Adrenal gland (tissue), 12 donors: ENCODE data around the gene MRRF. TPM values are rescaled to one million over a fixed set of nuclear protein-coding genes. Genes with fewer than 3 reads are reported as not detected.
A peak's percentile ranks its signal among the peaks of the same experiment; 100 is the strongest.

Source experiments
- DNase-seq, 7 donors: peaks; one replicate each; pipeline ENCODE4 v3.0.0-alpha.2; 2019 to 2020
- H3K27ac ChIP-seq, 5 donors: fragments of 200-600 bp; sonication (generic) in 4 of 5; 1 replicate in 3 of 5; 2 replicates in 2 of 5; pipeline versions ENCODE4 v1.5.1 to v1.8.0; 2016 to 2020; ENCODE audit warnings: mild to moderate bottlenecking in 1 of 5
- H3K27me3 ChIP-seq: fragments of 200-600 bp; 2 replicates; pipeline ENCODE4 v1.8.0; 2021
- H3K36me3 ChIP-seq, 2 donors: fragments of 200-600 bp; replicated peaks in 1 of 2; 1 replicate in 1 of 2; 2 replicates in 1 of 2; pipeline versions ENCODE4 v1.5.1 to v1.8.0; 2018 to 2022
- H3K4me1 ChIP-seq, 2 donors: fragments of 200-600 bp; replicated peaks in 1 of 2; 1 replicate in 1 of 2; 2 replicates in 1 of 2; pipeline versions ENCODE4 v1.5.1 to v1.8.0; 2018 to 2021
- H3K4me3 ChIP-seq, 4 donors: fragments of 200-600 bp; sonication (generic) in 3 of 4; one replicate each; pipeline ENCODE4 v1.5.1; 2016 to 2018
- H3K9me3 ChIP-seq, 3 donors: fragments of 200-600 bp; sonication (generic) in 1 of 3; replicated peaks in 1 of 3; 1 replicate in 2 of 3; 2 replicates in 1 of 3; pipeline versions ENCODE4 v1.5.1 to v1.8.0; 2016 to 2021
- CTCF ChIP-seq, 6 experiments: fragments of 450-650 bp in 4 of 6; fragments of 200-600 bp in 2 of 6; sonication (generic) in 1 of 6; IDR thresholded peaks; 1 replicate in 5 of 6; 2 replicates in 1 of 6; pipeline versions ENCODE4 v1.5.1 to v1.8.0; 2016 to 2021; ENCODE audit warnings: antibody characterized with exemption in 6 of 6, mild to moderate bottlenecking in 2 of 6, moderate library complexity in 1 of 6
- POLR2A ChIP-seq, 2 donors: fragments of 450-650 bp; IDR thresholded peaks; one replicate each; pipeline ENCODE4 v1.6.1; 2017; ENCODE audit warnings: antibody characterized with exemption in 2 of 2, mild to moderate bottlenecking in 2 of 2, moderate library complexity in 1 of 2
- WGBS, 4 donors: extraction: QIAGEN DNeasy Blood & Tissue Kit in 2 of 4; methylation state at CpG; one replicate each; pipeline versions ENCODE4 v1.1.5 to v1.1.7; 2013 to 2017; 5-methylcytosine and 5-hydroxymethylcytosine counted together
- intact Hi-C, 2 donors: fragments of 100-400 bp; cut with DNase I; formaldehyde crosslinking; loops; one replicate each; pipeline versions ENCODE4 v1.14.1 to v1.15.0; 2022 to 2023
- polyA plus RNA-seq, 3 donors: library from polyadenylated mRNA; stranded (reverse); fragments of 200-250 nt in 2 of 3; fragments of 350-450 nt in 1 of 3; fragmentation: Illumina TruSeq in 1 of 3; extraction: RNeasy Lipid Tissue Mini Kit (QIAGEN cat#74804) in 1 of 3; gene quantifications; one replicate each; pipeline ENCODE4 v1.2.3, GENCODE V29; 2013 to 2014
- total RNA-seq, 9 donors: library from RNA; depleted of rRNA in 4 of 9; stranded (reverse); fragments of >200 nt in 4 of 9; fragments of 120-200 nt in 1 of 9; fragmentation: NEBNext Ultra II Directional in 1 of 9; extraction: Animal tissue kit (Norgen Biotek cat#: 25700) in 1 of 9; gene quantifications; one replicate each; pipeline versions ENCODE4 v1.1.0 to v1.2.4, GENCODE V29; 2013 to 2023
- donor health status: healthy with polysubstance abuse.
- donor health status: Bipolar disorder and iron deficiency.
- donor health status: DM: yes; HTN: yes; CAD: no.
- donor health status: DM: no; HTN: no; CAD: no.
- donor health status: DM: no; HTN: no; CAD: no.
- donor health status: DM: yes; HTN: yes; CAD: no.

MRRF gene
- total and polyA plus RNA-seq, 12 donors, result 24.9 to 66.3 (median 35.5) TPM

GRCh38 chr9:122248448-122248865, 16.2 kb upstream of the MRRF start:
- Histone ChIP-seq H3K9me3 (no peaks in the 10 kb centered on the region), H3K4me3 (no peak overlapping the region), H3K4me1 (no peaks in the 10 kb centered on the region), H3K27me3 (no peaks in the 10 kb centered on the region), H3K36me3 (peaks cover 0 to 76% of the 10 kb centered on the region in 2 donors), H3K27ac (no peak overlapping the region)
- TF ChIP-seq POLR2A (IDR thresholded peaks at IDR 0.05) (no peak), CTCF (IDR thresholded peaks at IDR 0.05) (no peak)
- intact Hi-C loops, result no loop called here
- DNase-seq, result no peak
- WGBS, 4 donors, result 84 to 90% (median 87%) methylated on average over 5 of the region's 5 CpGs

- H3K4me1 ChIP-seq, result no peaks in the 10 kb centered on the region
- no peak for DNase-seq
- 87 to 99% (median 91%) methylated on average over 2 of the region's 2 CpGs for WGBS, 4 donors
- H3K27me3 ChIP-seq, result no peaks in the 10 kb centered on the region
- no peak overlapping the region for H3K4me3 ChIP-seq
- peaks cover 0 to 53% of the 10 kb centered on the region in 2 donors for H3K36me3 ChIP-seq
- TF ChIP-seq CTCF (IDR thresholded peaks at IDR 0.05) (no peak), POLR2A (IDR thresholded peaks at IDR 0.05) (no peak)
- H3K27ac ChIP-seq, result no peak overlapping the region
- intact Hi-C loops, result no loop called here
- no peaks in the 10 kb centered on the region for H3K9me3 ChIP-seq
Measured at GRCh38 chr9:122251351-122251750, 13.3 kb upstream of the MRRF start.

GRCh38 chr9:122252796-122253195, 11.9 kb upstream of the MRRF start:
- DNase-seq, result no peak
- 76 to 78% (median 76%) methylated on average over 5 of the region's 5 CpGs for WGBS, 4 donors
- H3K4me1 ChIP-seq, result no peaks in the 10 kb centered on the region
- no peaks in the 10 kb centered on the region for H3K27me3 ChIP-seq
- TF ChIP-seq CTCF (IDR thresholded peaks at IDR 0.05) (no peak), POLR2A (IDR thresholded peaks at IDR 0.05) (no peak)
- peak overlapping the region in 1 of 5 donors; percentile 8 for H3K27ac ChIP-seq
- intact Hi-C loops, result no loop called here
- H3K4me3 ChIP-seq, result no peak overlapping the region
- no peaks in the 10 kb centered on the region for H3K9me3 ChIP-seq
- peaks cover 0 to 40% of the 10 kb centered on the region in 2 donors for H3K36me3 ChIP-seq

GRCh38 chr9:122254761-122255160, 9.9 kb upstream of the MRRF start:
- Histone ChIP-seq H3K36me3 (peaks cover 0 to 40% of the 10 kb centered on the region in 2 donors), H3K9me3 (no peaks in the 10 kb centered on the region), H3K4me3 (no peak overlapping the region), H3K4me1 (no peaks in the 10 kb centered on the region), H3K27me3 (no peaks in the 10 kb centered on the region), H3K27ac (no peak overlapping the region)
- DNase-seq, result no peak
- TF ChIP-seq POLR2A (IDR thresholded peaks at IDR 0.05) (no peak), CTCF (IDR thresholded peaks at IDR 0.05) (no peak)
- WGBS, 4 donors, result 88 to 97% (median 92%) methylated on average over 3 of the region's 3 CpGs
- intact Hi-C loops, result no loop called here
